Osteoblast (primary cell): Measurements from ENCODE around the gene SHB. TPM values are rescaled to one million over a fixed set of nuclear protein-coding genes. Genes with fewer than 3 reads are reported as not detected.

ENCODE experiments used
- DNase-seq: peaks from one replicate; pipeline ENCODE4 v3.0.0; 2011; ENCODE audit warnings: low spot score, mixed read lengths; ENCODE audit not compliant: insufficient read length; ENCODE audit errors: missing footprints
- H2AFZ ChIP-seq: 2 replicates; pipeline ENCODE4 v1.6.0; 2011; ENCODE audit warnings: mild to moderate bottlenecking, low read length
- H3K27ac ChIP-seq: 2 replicates; pipeline ENCODE4 v1.5.1; 2011; ENCODE audit warnings: mild to moderate bottlenecking, low read depth, low read length, moderate library complexity
- H3K27me3 ChIP-seq: 2 replicates; pipeline ENCODE4 v1.6.0; 2012; ENCODE audit warnings: mild to moderate bottlenecking, control low read depth, inconsistent platforms, low read length, moderate library complexity; ENCODE audit not compliant: insufficient read depth
- H3K36me3 ChIP-seq: 2 replicates; pipeline ENCODE4 v1.5.1; 2011; ENCODE audit warnings: mild to moderate bottlenecking, low read length, control low read depth, moderate library complexity; ENCODE audit not compliant: insufficient read depth
- H3K4me1 ChIP-seq: 2 replicates; pipeline ENCODE4 v1.5.1; 2011; ENCODE audit warnings: mild to moderate bottlenecking, low read length, control low read depth, moderate library complexity; ENCODE audit not compliant: insufficient read depth
- H3K4me2 ChIP-seq: 2 replicates; pipeline ENCODE4 v1.6.0; 2011; ENCODE audit warnings: mild to moderate bottlenecking, low read length; ENCODE audit not compliant: insufficient read depth
- H3K4me3 ChIP-seq: fragments of 200-600 bp; sonication (generic); 3 replicates; pipeline ENCODE4 v1.5.1; 2012; ENCODE audit warnings: mild to moderate bottlenecking, low read length, inconsistent platforms; ENCODE audit not compliant: insufficient read depth
- H3K79me2 ChIP-seq: 2 replicates; pipeline ENCODE4 v1.6.0; 2012; ENCODE audit warnings: mild to moderate bottlenecking, low read length, control low read depth, inconsistent platforms; ENCODE audit not compliant: insufficient read depth
- H3K9me3 ChIP-seq: 2 replicates; pipeline ENCODE4 v1.5.1; 2011; ENCODE audit warnings: low read depth, low read length, control low read depth
- H4K20me1 ChIP-seq: 2 replicates; pipeline ENCODE4 v1.6.0; 2012; ENCODE audit warnings: mild to moderate bottlenecking, low read length, control low read depth; ENCODE audit not compliant: insufficient read depth
- total RNA-seq: library from RNA; depleted of rRNA; stranded (reverse); fragments of >200 nt; gene quantifications from 2 replicates; pipeline ENCODE4 v1.2.3, GENCODE V29; 2012
- TF ChIP-seq, protein P1 (sequence below): IDR thresholded peaks from 2 replicates; pipeline ENCODE4 v1.5.1; 2011; ENCODE audit warnings: mild to moderate bottlenecking, low read depth, low read length, moderate library complexity; ENCODE audit errors: extremely low read depth

SHB gene
- total RNA-seq, 1 donor, result 9.4 TPM

DNA sequence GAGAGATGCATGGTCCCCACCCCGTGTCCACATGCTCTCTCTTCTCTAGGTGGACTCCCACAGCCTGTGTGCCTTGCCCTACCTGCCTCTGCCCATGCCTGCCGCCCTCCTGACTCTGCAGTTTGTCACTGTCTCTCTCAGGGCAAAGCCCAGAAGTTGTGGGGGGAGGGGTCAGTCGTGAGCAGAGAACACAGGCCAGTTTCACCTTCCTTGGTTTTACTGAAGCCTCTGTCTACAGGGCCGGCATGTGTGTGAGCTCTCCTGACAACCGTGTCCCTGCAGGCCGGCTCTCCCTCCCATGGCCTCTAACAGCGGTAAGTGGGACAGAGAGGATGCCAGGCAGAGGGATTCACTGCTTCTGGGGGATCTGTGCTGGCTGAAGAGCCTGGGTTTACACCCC is 121.6 kb downstream of the SHB start:
- H3K4me3 ChIP-seq, result no peak overlapping the region
- TF ChIP-seq, protein P1, sequence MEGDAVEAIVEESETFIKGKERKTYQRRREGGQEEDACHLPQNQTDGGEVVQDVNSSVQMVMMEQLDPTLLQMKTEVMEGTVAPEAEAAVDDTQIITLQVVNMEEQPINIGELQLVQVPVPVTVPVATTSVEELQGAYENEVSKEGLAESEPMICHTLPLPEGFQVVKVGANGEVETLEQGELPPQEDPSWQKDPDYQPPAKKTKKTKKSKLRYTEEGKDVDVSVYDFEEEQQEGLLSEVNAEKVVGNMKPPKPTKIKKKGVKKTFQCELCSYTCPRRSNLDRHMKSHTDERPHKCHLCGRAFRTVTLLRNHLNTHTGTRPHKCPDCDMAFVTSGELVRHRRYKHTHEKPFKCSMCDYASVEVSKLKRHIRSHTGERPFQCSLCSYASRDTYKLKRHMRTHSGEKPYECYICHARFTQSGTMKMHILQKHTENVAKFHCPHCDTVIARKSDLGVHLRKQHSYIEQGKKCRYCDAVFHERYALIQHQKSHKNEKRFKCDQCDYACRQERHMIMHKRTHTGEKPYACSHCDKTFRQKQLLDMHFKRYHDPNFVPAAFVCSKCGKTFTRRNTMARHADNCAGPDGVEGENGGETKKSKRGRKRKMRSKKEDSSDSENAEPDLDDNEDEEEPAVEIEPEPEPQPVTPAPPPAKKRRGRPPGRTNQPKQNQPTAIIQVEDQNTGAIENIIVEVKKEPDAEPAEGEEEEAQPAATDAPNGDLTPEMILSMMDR, result no peak
- H3K27me3 ChIP-seq, result no peaks in the 10 kb centered on the region
- H3K27ac ChIP-seq, result no peak overlapping the region
- DNase-seq, result peak; percentile 55
- peaks cover 13% of the 10 kb centered on the region for H4K20me1 ChIP-seq
- no peaks in the 10 kb centered on the region for H3K36me3 ChIP-seq
- H3K4me2 ChIP-seq, result no peak overlapping the region
- H3K79me2 ChIP-seq, result no peaks in the 10 kb centered on the region
- peaks cover 51% of the 10 kb centered on the region for H3K4me1 ChIP-seq
- no peak overlapping the region for H2AFZ ChIP-seq
- no peaks in the 10 kb centered on the region for H3K9me3 ChIP-seq

DNA sequence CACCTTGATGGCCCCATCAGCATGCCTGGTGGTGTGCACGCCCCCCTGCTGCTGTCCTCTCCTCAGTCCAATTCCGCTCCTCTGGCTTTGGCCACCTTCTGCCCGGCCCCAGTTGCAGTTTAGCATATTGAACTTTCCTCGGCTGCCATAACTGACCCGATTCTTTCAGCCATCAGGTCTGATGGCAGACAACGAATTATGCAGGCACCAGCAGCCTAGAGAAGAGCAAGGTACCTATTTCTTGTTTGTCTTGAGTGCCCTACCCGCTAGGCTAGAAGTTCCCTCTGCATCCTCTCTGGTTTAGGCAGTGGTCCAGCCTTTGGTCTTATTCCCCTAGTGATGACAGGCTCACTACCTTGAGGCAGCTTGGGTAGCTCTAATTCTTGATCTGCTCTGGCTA is 122.1 kb downstream of the SHB start:
- Histone ChIP-seq H3K27me3 (no peaks in the 10 kb centered on the region), H3K4me1 (peaks cover 47% of the 10 kb centered on the region), H3K79me2 (no peaks in the 10 kb centered on the region), H3K36me3 (no peaks in the 10 kb centered on the region), H3K4me3 (no peak overlapping the region), H3K27ac (no peak overlapping the region), H2AFZ (no peak overlapping the region), H3K9me3 (no peaks in the 10 kb centered on the region), H3K4me2 (no peak overlapping the region), H4K20me1 (peaks cover 13% of the 10 kb centered on the region)
- DNase-seq, result peak; percentile 30
- TF ChIP-seq, protein P1, result no peak

DNA sequence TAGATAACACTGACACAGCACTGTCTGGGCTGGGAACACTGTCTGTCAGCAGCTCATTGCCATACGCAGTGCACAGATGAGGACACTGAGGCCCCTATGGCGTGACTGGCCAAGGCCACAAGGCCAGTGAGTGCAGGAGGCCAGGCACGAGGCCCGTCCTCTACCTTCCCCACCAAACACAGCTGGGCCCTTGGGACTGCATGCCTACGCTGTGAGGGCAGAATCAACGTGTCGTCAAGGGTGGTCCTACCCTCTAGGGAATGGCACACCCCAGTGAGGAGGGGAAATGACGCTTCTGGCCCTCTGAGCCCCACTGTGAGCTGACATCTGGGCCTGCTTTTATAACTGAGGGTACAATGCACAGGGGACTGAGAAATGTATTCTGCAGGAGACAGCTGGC is 123.0 kb downstream of the SHB start:
- H3K4me1 ChIP-seq, result peaks cover 42% of the 10 kb centered on the region
- H3K79me2 ChIP-seq, result no peaks in the 10 kb centered on the region
- no peaks in the 10 kb centered on the region for H3K9me3 ChIP-seq
- H2AFZ ChIP-seq, result no peak overlapping the region
- no peak overlapping the region for H3K4me2 ChIP-seq
- no peak overlapping the region for H3K4me3 ChIP-seq
- H4K20me1 ChIP-seq, result peaks cover 13% of the 10 kb centered on the region
- H3K27ac ChIP-seq, result no peak overlapping the region
- H3K36me3 ChIP-seq, result no peaks in the 10 kb centered on the region
- TF ChIP-seq, protein P1, result no peak
- H3K27me3 ChIP-seq, result no peaks in the 10 kb centered on the region
- no peak for DNase-seq

DNA sequence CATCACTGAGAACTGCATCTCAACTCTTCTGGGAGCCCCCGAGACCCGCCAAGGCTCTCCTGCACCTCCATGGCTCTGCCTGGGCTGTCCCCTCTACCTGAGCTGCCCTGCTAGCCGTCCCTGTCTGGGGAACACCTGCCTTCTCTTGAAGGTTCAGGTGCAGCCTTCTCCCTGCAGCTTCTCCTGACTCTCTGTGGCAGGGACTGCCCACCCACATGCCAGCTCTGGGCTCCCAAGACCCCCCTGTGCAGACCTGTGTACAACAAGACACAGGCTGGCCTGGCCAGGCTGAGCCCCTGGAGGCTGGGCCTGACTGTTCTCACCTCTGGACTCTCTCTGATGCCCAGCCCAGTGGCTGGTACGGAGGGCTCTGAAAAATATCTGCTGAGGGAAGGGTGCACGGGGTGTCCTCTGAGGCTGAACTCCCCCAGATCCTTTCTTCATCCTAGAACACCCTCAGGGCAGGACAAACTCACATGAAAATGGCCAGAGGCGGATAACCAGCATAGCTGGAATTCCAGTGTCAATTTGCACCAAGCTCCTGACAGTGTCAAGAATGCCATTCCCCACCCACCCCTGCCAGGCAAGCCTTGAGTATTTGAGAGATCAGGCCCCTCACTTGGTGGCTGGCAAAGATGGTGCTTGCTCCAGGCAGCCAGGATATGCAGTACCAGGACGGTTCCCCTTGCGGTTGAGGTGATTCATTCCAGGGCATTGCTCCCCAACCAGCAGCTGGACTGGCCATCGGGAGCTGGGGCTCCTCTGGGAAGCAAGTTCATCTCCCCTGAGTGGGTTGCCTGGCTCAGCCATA is 124.2 kb downstream of the SHB start:
- peak overlapping the region; percentile 21 for H3K27ac ChIP-seq
- peak; percentile 90 for DNase-seq
- H4K20me1 ChIP-seq, result peaks cover 13% of the 10 kb centered on the region
- TF ChIP-seq, protein P1, result no peak
- H3K36me3 ChIP-seq, result no peaks in the 10 kb centered on the region
- no peaks in the 10 kb centered on the region for H3K9me3 ChIP-seq
- H3K4me1 ChIP-seq, result peaks cover 40% of the 10 kb centered on the region
- no peak overlapping the region for H3K4me3 ChIP-seq
- H3K27me3 ChIP-seq, result no peaks in the 10 kb centered on the region
- H3K79me2 ChIP-seq, result no peaks in the 10 kb centered on the region
- no peak overlapping the region for H3K4me2 ChIP-seq
- H2AFZ ChIP-seq, result no peak overlapping the region
